SH-SY5Y (cell line): ENCODE data around the gene RNF32.
A peak's percentile ranks its signal among the peaks of the same experiment; 100 is the strongest.

Source experiments
- GATA2 ChIP-seq: IDR thresholded peaks from 2 replicates; pipeline ENCODE4 v1.6.1; 2011; ENCODE audit warnings: mild to moderate bottlenecking, low read depth, low read length
- GATA3 ChIP-seq: IDR thresholded peaks from 2 replicates; pipeline ENCODE4 v1.6.1; 2011; ENCODE audit warnings: low read depth, mild to moderate bottlenecking, low read length, moderate library complexity

RNF32 gene

DNA sequence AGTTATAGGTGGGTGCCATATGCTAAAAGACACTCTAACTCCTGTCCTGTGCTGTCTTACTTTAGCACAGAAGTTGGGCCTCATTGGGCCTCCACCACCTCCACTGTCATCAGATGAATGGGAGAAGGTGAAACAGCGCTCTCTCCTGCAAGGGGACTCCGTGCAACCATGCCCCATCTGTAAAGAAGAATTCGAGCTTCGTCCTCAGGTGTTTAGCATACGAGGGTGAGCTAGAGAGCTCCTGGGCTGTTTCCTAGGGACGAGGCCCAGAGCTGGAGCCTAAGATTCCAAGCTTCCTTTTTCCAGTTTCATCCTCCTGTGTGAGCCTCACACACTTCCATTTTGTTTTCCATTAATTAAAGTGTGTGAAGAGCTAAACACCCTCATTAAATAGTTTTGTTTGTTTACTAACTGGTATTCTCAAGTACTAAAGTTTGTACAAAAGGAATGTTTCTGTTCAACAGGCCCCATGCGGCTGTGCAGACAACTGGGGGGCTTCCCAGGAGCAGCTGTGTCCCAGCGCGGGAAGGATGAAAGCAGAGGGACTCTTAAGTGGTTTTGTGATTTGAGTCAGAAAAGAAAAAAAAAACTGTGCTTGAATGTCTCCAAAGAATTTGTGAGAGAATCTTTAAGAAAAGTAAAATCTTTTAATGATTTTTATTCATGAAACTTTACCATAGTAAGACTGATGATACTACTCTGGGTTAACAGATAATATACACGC is 14.1 kb downstream of the RNF32 start:
- TF ChIP-seq GATA2 (no peak), GATA3 (no peak)

DNA sequence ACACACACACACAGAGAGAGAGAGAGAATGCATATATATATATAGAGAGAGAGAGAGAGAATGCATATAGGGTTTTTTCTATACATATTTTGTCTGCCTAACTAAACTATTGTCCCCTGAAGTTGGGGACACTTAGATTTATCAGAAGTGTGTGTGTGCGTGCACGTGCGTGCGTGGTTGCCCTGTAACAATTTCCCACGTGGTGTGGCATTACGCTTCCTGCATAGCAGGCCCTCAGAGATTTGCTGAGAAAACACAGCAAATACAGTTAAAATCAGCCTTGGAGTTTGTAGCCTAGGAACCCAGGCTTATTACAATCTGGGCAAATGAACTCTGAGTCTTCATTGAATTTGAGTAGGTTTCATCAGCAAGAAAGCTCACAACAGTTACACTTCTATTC is 14.7 kb downstream of the RNF32 start:
- no peak for TF ChIP-seq GATA3
- no peak for TF ChIP-seq GATA2

GRCh38 chr7:156655983-156656382 is 15.4 kb downstream of the RNF32 start:
- TF ChIP-seq GATA2 (no peak), GATA3 (no peak)

- TF ChIP-seq GATA2 (no peak), GATA3 (no peak)
These were observed 16.0 kb downstream of the RNF32 start for GRCh38 chr7:156656598-156656997.

GRCh38 chr7:156657681-156658080 is 17.1 kb downstream of the RNF32 start:
- no peak for TF ChIP-seq GATA3
- no peak for TF ChIP-seq GATA2

- no peak for TF ChIP-seq GATA3
- TF ChIP-seq GATA2 = no peak
These were observed 18.6 kb downstream of the RNF32 start for GRCh38 chr7:156659203-156659602.

GRCh38 chr7:156659961-156660360 is 19.4 kb downstream of the RNF32 start:
- no peak for TF ChIP-seq GATA2
- no peak for TF ChIP-seq GATA3

- TF ChIP-seq GATA3 (no peak), GATA2 (no peak)
These were observed 21.1 kb downstream of the RNF32 start for GRCh38 chr7:156661637-156662036.

DNA sequence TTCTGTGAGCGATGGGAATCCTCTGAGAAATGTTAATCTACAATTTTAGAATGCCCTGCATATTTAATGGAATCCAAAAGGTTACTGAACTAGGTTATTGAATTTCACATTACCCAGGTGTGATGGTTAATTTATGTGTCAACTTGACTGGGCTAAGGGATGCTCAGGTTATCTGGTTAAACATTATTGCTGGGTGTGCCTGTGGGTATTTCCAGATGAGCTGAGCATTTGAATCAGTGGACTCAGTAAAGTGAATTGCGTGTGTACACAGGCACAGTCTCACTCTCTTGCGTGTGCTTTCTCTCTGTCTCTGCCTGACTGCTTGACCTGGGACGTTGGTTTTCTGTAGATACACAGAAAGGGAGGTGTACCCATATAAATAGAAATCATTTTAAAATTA is 21.7 kb downstream of the RNF32 start:
- TF ChIP-seq GATA3 = no peak
- TF ChIP-seq GATA2 = no peak

GRCh38 chr7:156665101-156665500 is 24.5 kb downstream of the RNF32 start:
- TF ChIP-seq GATA2 (no peak), GATA3 (no peak)

GRCh38 chr7:156666368-156667109 is 26.0 kb downstream of the RNF32 start:
- TF ChIP-seq GATA3 = peak; percentile 63
- TF ChIP-seq GATA2 = peak; percentile 89

GRCh38 chr7:156667110-156667426 is 26.5 kb downstream of the RNF32 start:
- TF ChIP-seq GATA2 (no peak), GATA3 (no peak)

GRCh38 chr7:156668130-156668741 is 27.7 kb downstream of the RNF32 start:
- TF ChIP-seq GATA3 = no peak
- TF ChIP-seq GATA2 = no peak

- TF ChIP-seq GATA2 (no peak), GATA3 (no peak)
These were observed 28.7 kb downstream of the RNF32 start for GRCh38 chr7:156669035-156669828.

DNA sequence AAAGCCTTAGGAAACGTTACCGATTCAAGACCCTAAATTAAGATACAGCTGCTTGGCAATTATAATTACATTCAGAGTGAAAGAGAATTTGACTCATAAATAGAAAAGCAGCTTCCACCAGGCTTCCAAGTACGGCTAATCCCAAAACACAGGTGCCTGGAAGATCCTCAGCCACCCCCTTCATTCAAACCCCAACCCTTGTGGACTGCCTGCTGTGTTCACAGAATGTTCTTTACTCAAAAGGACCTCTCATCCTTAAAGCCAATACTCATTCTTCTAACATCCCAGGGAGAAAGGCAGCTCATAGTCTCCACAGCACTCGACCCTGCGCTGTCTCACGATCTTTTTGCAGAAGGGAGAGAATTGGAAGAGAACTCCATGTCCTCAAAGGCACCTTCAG is 32.9 kb downstream of the RNF32 start:
- TF ChIP-seq GATA3 (no peak), GATA2 (no peak)
